ENCODE data around the gene ARMCX4. TPM values are rescaled to one million over a fixed set of nuclear protein-coding genes. Genes with fewer than 3 reads are reported as not detected.
A peak's percentile ranks its signal among the peaks of the same experiment; 100 is the strongest.

The ARMCX4 gene
- total RNA-seq, 4 donors from 2014 or later, result 4.2 to 12.3 (median 8.4) TPM

- no peak for TF ChIP-seq POLR2A (IDR thresholded peaks at IDR 0.05; ENCODE audit: low read depth)
- no peak for TF ChIP-seq CTCF (IDR thresholded peaks at IDR 0.05)
- no peaks in the 10 kb centered on the region for H3K9me3 ChIP-seq
- intact Hi-C loops (cut with DNase I), result no loop called here
- no peak for DNase-seq (ENCODE audit: extremely low spot score)
- no peak overlapping the region for H3K27ac ChIP-seq (replicated peaks in 1 of 4)
- H3K27me3 ChIP-seq, result no peaks in the 10 kb centered on the region
- H3K36me3 ChIP-seq, result peaks cover 0 to 18% (median 15%) of the 10 kb centered on the region in 4 donors
- peaks cover 0 to 4% (median 0%) of the 10 kb centered on the region in 4 donors for H3K4me1 ChIP-seq
- H3K4me3 ChIP-seq, result no peak overlapping the region
- 70% methylated on average over 3 of the region's 3 CpGs for WGBS
These were observed 33.2 kb upstream of the ARMCX4 start for GRCh38 chrX:101452056-101452455.

GRCh38 chrX:101460669-101461068 is 24.6 kb upstream of the ARMCX4 start:
- Histone ChIP-seq H3K9me3 (no peaks in the 10 kb centered on the region), H3K27ac (replicated peaks in 1 of 4) (no peak overlapping the region), H3K4me3 (no peak overlapping the region), H3K36me3 (peaks cover 0 to 10% (median 4%) of the 10 kb centered on the region in 4 donors), H3K4me1 (no peaks in the 10 kb centered on the region), H3K27me3 (no peaks in the 10 kb centered on the region)
- TF ChIP-seq EP300 (IDR thresholded peaks at IDR 0.05) (no peak), CTCF (IDR thresholded peaks at IDR 0.05) (no peak), POLR2AphosphoS5 (IDR thresholded peaks at IDR 0.05) (no peak)
- 58% methylated on average over 1 of the region's 1 CpG for WGBS
- intact Hi-C loops (cut with DNase I), result no loop called here
- no peak for DNase-seq (ENCODE audit: extremely low spot score)

- Histone ChIP-seq H3K27me3 (no peaks in the 10 kb centered on the region), H3K4me1 (no peaks in the 10 kb centered on the region), H3K36me3 (peaks cover 0 to 5% (median 2%) of the 10 kb centered on the region in 4 donors), H3K9me3 (no peaks in the 10 kb centered on the region), H3K27ac (replicated peaks in 1 of 4) (no peak overlapping the region), H3K4me3 (no peak overlapping the region)
- TF ChIP-seq CTCF (IDR thresholded peaks at IDR 0.05) (peak in 2 of 3 experiments; percentile 14 to 19), POLR2AphosphoS5 (IDR thresholded peaks at IDR 0.05) (no peak), EP300 (IDR thresholded peaks at IDR 0.05) (no peak), POLR2A (IDR thresholded peaks at IDR 0.05; ENCODE audit: low read depth) (no peak)
- 46% methylated on average over 3 of the region's 3 CpGs for WGBS
- intact Hi-C loops (cut with DNase I), result no loop called here
- no peak for DNase-seq (ENCODE audit: extremely low spot score)
These were observed 22.4 kb upstream of the ARMCX4 start for GRCh38 chrX:101462892-101463291.

GRCh38 chrX:101478366-101478765 is 6.9 kb upstream of the ARMCX4 start:
- 72% methylated on average over 2 of the region's 2 CpGs for WGBS
- TF ChIP-seq CTCF (IDR thresholded peaks at IDR 0.05) (no peak), EP300 (IDR thresholded peaks at IDR 0.05) (no peak)
- intact Hi-C loops (cut with DNase I), result no loop called here

GRCh38 chrX:101482296-101482695 is 3.0 kb upstream of the ARMCX4 start:
- peaks cover 0 to 6% (median 0%) of the 10 kb centered on the region in 4 donors for H3K4me1 ChIP-seq
- H3K27me3 ChIP-seq, result no peaks in the 10 kb centered on the region
- no peak for DNase-seq (ENCODE audit: extremely low spot score)
- no peak overlapping the region for H3K4me3 ChIP-seq
- no peak overlapping the region for H3K27ac ChIP-seq (replicated peaks in 1 of 4)
- intact Hi-C loops (cut with DNase I), result no loop called here
- TF ChIP-seq CTCF (IDR thresholded peaks at IDR 0.05), result no peak
- no peak for TF ChIP-seq POLR2A (IDR thresholded peaks at IDR 0.05; ENCODE audit: low read depth)
- no peak for TF ChIP-seq EP300 (IDR thresholded peaks at IDR 0.05)
- no peak for TF ChIP-seq POLR2AphosphoS5 (IDR thresholded peaks at IDR 0.05)
- no peaks in the 10 kb centered on the region for H3K9me3 ChIP-seq
- H3K36me3 ChIP-seq, result no peaks in the 10 kb centered on the region
- WGBS, result 87% methylated on average over 4 of the region's 4 CpGs

More at GRCh38 chrX:101478366-101478765, 6.9 kb upstream of the ARMCX4 start:
- Histone ChIP-seq H3K9me3 (no peaks in the 10 kb centered on the region), H3K4me1 (no peaks in the 10 kb centered on the region), H3K36me3 (no peaks in the 10 kb centered on the region), H3K27ac (replicated peaks in 1 of 4) (no peak overlapping the region), H3K27me3 (no peaks in the 10 kb centered on the region), H3K4me3 (no peak overlapping the region)
- DNase-seq (ENCODE audit: extremely low spot score), result no peak
